Endothelial cell of umbilical vein (primary cell): ENCODE data around the gene SORCS3. TPM values are rescaled to one million over a fixed set of nuclear protein-coding genes. Genes with fewer than 3 reads are reported as not detected.

Source experiments
- BruUV-seq: library from RNA; stranded (reverse); fragments of 400-500 nt; replicated peaks from 2 replicates; lab custom pipeline; 2021; lab: Mats Ljungman, UMichigan
- CTCF ChIA-PET: fragments of 300-600, 350-600 bp; sonication (Branson Sonifier 250); formaldehyde crosslinking; loops from one replicate; lab custom pipeline; 2021; ENCODE audit warnings: antibody characterized with exemption, inconsistent platforms; lab: Charles Lee
- POLR2A ChIA-PET: fragments of 300-600, 350-600 bp; sonication (Branson Sonifier 250); formaldehyde crosslinking; loops from one replicate; lab custom pipeline; 2021; ENCODE audit warnings: antibody characterized with exemption, inconsistent platforms; lab: Charles Lee
- DNase-seq: peaks from one replicate; pipeline ENCODE4 v3.0.0-alpha.2; 2011; ENCODE audit warnings: low read depth, low spot score
- FAIRE-seq: peaks from 2 replicates; lab custom pipeline; 2011; peaks lifted over from hg19 to GRCh38; lab: Jason Lieb, UNC
- H2AFZ ChIP-seq: 2 replicates; pipeline ENCODE4 v1.6.0; 2012; ENCODE audit warnings: low read depth, low read length, control low read depth, inconsistent platforms
- H3K27ac ChIP-seq: 2 replicates; pipeline ENCODE4 v1.5.1; 2011; ENCODE audit warnings: low read depth, mild to moderate bottlenecking, control low read depth, low read length, moderate library complexity; ENCODE audit not compliant: insufficient read depth
- H3K27me3 ChIP-seq, 2 experiments: 2 replicates each; pipeline versions ENCODE4 v1.6.0 to v1.6.1; 2011; ENCODE audit warnings: low read length in 2 of 2, mixed read lengths in 1 of 2; ENCODE audit not compliant: control insufficient read depth in 2 of 2, insufficient read depth in 2 of 2
- H3K36me3 ChIP-seq, 2 experiments: 2 replicates in 1 of 2; 3 replicates in 1 of 2; pipeline ENCODE4 v1.5.1; 2011; ENCODE audit warnings: low read length in 2 of 2, mild to moderate bottlenecking in 1 of 2, moderate library complexity in 1 of 2; ENCODE audit not compliant: control insufficient read depth in 2 of 2, insufficient read depth in 2 of 2; ENCODE audit errors: extremely low read depth in 1 of 2
- H3K4me1 ChIP-seq: 3 replicates; pipeline ENCODE4 v1.5.1; 2011; ENCODE audit warnings: mild to moderate bottlenecking, low read length; ENCODE audit not compliant: control insufficient read depth, insufficient read depth; ENCODE audit errors: extremely low read depth
- H3K4me2 ChIP-seq: 2 replicates; pipeline ENCODE4 v1.6.1; 2011; ENCODE audit warnings: low read length, control low read depth, mixed read lengths; ENCODE audit not compliant: insufficient read depth
- H3K4me3 ChIP-seq, 3 experiments: fragments of 200-600 bp in 1 of 3; sonication (generic), shearing (Covaris generic) in 1 of 3; replicated peaks in 1 of 3; 2 replicates each; pipeline ENCODE4 v1.5.1; 2011 to 2016; ENCODE audit warnings: control low read depth in 3 of 3, low read length in 3 of 3, mild to moderate bottlenecking in 2 of 3, inconsistent platforms in 1 of 3, low read depth in 1 of 3, moderate library complexity in 1 of 3; ENCODE audit not compliant: insufficient read depth in 1 of 3
- H3K79me2 ChIP-seq: 2 replicates; pipeline ENCODE4 v1.6.0; 2012; ENCODE audit warnings: low read length, inconsistent platforms; ENCODE audit not compliant: control insufficient read depth, insufficient read depth
- H3K9ac ChIP-seq: replicated peaks from 2 replicates; pipeline ENCODE3; 2011; ENCODE audit warnings: low read length, control low read depth; ENCODE audit not compliant: insufficient read depth; ENCODE audit errors: extremely low read depth
- H3K9me1 ChIP-seq: replicated peaks from 3 replicates; pipeline ENCODE4 v1.6.0; 2011; ENCODE audit warnings: mild to moderate bottlenecking, low read length; ENCODE audit not compliant: control insufficient read depth, insufficient read depth; ENCODE audit errors: extremely low read depth
- H3K9me3 ChIP-seq: replicated peaks from 2 replicates; pipeline ENCODE4 v1.5.1; 2012; ENCODE audit warnings: low read length, inconsistent platforms; ENCODE audit not compliant: control insufficient read depth, insufficient read depth
- H4K20me1 ChIP-seq: replicated peaks from 2 replicates; pipeline ENCODE3; 2011; ENCODE audit warnings: mild to moderate bottlenecking, low read length; ENCODE audit not compliant: control insufficient read depth, insufficient read depth; ENCODE audit errors: extremely low read depth
- CTCF ChIP-seq, 2 donors: IDR thresholded peaks; 1 replicate in 1 of 2; 2 replicates in 1 of 2; pipeline ENCODE4 v1.5.1; 2011; ENCODE audit warnings: low read length in 2 of 2, mild to moderate bottlenecking in 2 of 2, moderate library complexity in 2 of 2, control low read depth in 1 of 2, inconsistent platforms in 1 of 2, low read depth in 1 of 2; ENCODE audit not compliant: insufficient read depth in 1 of 2; ENCODE audit errors: extremely low read depth in 1 of 2
- EZH2 ChIP-seq: IDR thresholded peaks from 2 replicates; pipeline ENCODE4 v1.6.1; 2012; ENCODE audit warnings: borderline replicate concordance, low read depth, mild to moderate bottlenecking, moderate library complexity, low read length, inconsistent platforms; ENCODE audit not compliant: severe bottlenecking
- FOS ChIP-seq: IDR thresholded peaks from 2 replicates; pipeline ENCODE4 v1.6.1; 2011; ENCODE audit warnings: mild to moderate bottlenecking, low read length, moderate library complexity, borderline replicate concordance; ENCODE audit not compliant: insufficient read depth
- GATA2 ChIP-seq: IDR thresholded peaks from 2 replicates; pipeline ENCODE4 v1.7.0; 2011; ENCODE audit warnings: low read depth, mild to moderate bottlenecking, moderate library complexity, mixed read lengths, low read length; ENCODE audit not compliant: insufficient read length, insufficient read depth
- JUN ChIP-seq: IDR thresholded peaks from 2 replicates; pipeline ENCODE4 v1.6.1; 2011; ENCODE audit warnings: borderline replicate concordance, low read depth; ENCODE audit not compliant: insufficient read length, insufficient read depth
- MAX ChIP-seq: IDR thresholded peaks from 2 replicates; pipeline ENCODE4 v1.6.1; 2011; ENCODE audit not compliant: insufficient read depth, insufficient read length
- MYC ChIP-seq: IDR thresholded peaks from one replicate; pipeline ENCODE4 v1.6.1; 2011; ENCODE audit warnings: mild to moderate bottlenecking, low read depth, low read length
- POLR2A ChIP-seq: IDR thresholded peaks from 2 replicates; pipeline ENCODE4 v1.6.1; 2012; ENCODE audit warnings: low read depth, mild to moderate bottlenecking, control low read depth, low read length
- POLR2AphosphoS5 ChIP-seq: IDR thresholded peaks from 2 replicates; pipeline ENCODE4 v1.6.1; 2012; ENCODE audit warnings: low read depth, mild to moderate bottlenecking, control low read depth, low read length, moderate library complexity; ENCODE audit not compliant: insufficient read depth
- dilution Hi-C: fragments of 300-500 bp; cut with MboI; formaldehyde crosslinking; loops from one replicate; pipeline ENCODE4 v1.15.0; 2019; ENCODE audit warnings: low sequenced_read_pairs; ENCODE audit not compliant: extremely low pct_ligation_motif_present
- intact Hi-C: fragments of 100-400 bp; cut with micrococcal nuclease; formaldehyde crosslinking; loops from one replicate; pipeline ENCODE4 v1.10.0; 2022
- polyA plus RNA-seq, 4 experiments: library from polyadenylated mRNA; depleted of rRNA in 3 of 4; stranded (reverse) in 3 of 4; unstranded in 1 of 4; fragments of >200 nt; gene quantifications; 2 replicates each; pipeline versions ENCODE4 v1.2.1 to v1.2.3, GENCODE V29; 2011 to 2012; ENCODE audit warnings: missing spikeins in 1 of 4
- total RNA-seq: library from RNA; stranded (reverse); gene quantifications from 2 replicates; pipeline ENCODE4 v1.2.3, GENCODE V29; 2021

The SORCS3 gene
- total and polyA plus RNA-seq, 2 donors (not counting 3 experiments of a cell fraction or from before 2014, with no cell fraction given): not detected

GRCh38 chr10:104894681-104895080, 253.6 kb downstream of the SORCS3 start:
- Histone ChIP-seq H3K9me3 (peaks cover 3% of the 10 kb centered on the region), H3K79me2 (no peaks in the 10 kb centered on the region), H3K4me1 (no peaks in the 10 kb centered on the region), H3K27ac (no peak overlapping the region), H3K36me3 (no peaks in the 10 kb centered on the region), H3K9ac (no peak overlapping the region), H4K20me1 (no peaks in the 10 kb centered on the region), H3K4me3 (no peak overlapping the region), H3K9me1 (no peaks in the 10 kb centered on the region), H3K4me2 (no peak overlapping the region), H2AFZ (no peak overlapping the region), H3K27me3 (no peaks in the 10 kb centered on the region)
- CTCF ChIA-PET: no interaction called here
- dilution Hi-C loops: no loop called here
- intact Hi-C loops: no loop called here
- no peak for DNase-seq
- POLR2A ChIA-PET: no interaction called here
- BruUV-seq: no TSS peak
- no peak for FAIRE-seq
- TF ChIP-seq EZH2: no peak
- TF ChIP-seq FOS: no peak
- no peak for TF ChIP-seq GATA2
- no peak for TF ChIP-seq POLR2A
- no peak for TF ChIP-seq POLR2AphosphoS5
- no peak for TF ChIP-seq MYC
- TF ChIP-seq CTCF (IDR thresholded peaks at IDR 0.05; ENCODE audit: extremely low read depth in 1 of 2, insufficient read depth in 1 of 2, low read depth in 1 of 2, low read length in 2 of 2): no peak
- no peak for TF ChIP-seq JUN
- no peak for TF ChIP-seq MAX
